ENCODE data around the gene PNO1.

Gene PNO1

GRCh38 chr2:68118816-68119215 is 38.9 kb upstream of the PNO1 start:
- Histone ChIP-seq H3K27ac (no peak overlapping the region), H3K9ac (no peak overlapping the region), H4K20me1 (ENCODE audit: insufficient read depth) (no peaks in the 10 kb centered on the region), H3K4me2 (no peak overlapping the region), H3K27me3 (ENCODE audit: insufficient read depth, low read depth) (no peaks in the 10 kb centered on the region), H2AFZ (ENCODE audit: low read depth) (no peak overlapping the region), H3K79me2 (ENCODE audit: insufficient read depth, low read depth) (no peaks in the 10 kb centered on the region), H3K36me3 (ENCODE audit: insufficient read depth) (no peaks in the 10 kb centered on the region), H3K4me1 (ENCODE audit: low read depth, poor library complexity, severe bottlenecking) (peaks cover 23% of the 10 kb centered on the region), H3K4me3 (IDR thresholded peaks at IDR 0.05; ENCODE audit: insufficient read depth, low read depth, low read length) (no peak overlapping the region)
- TF ChIP-seq, protein P1, sequence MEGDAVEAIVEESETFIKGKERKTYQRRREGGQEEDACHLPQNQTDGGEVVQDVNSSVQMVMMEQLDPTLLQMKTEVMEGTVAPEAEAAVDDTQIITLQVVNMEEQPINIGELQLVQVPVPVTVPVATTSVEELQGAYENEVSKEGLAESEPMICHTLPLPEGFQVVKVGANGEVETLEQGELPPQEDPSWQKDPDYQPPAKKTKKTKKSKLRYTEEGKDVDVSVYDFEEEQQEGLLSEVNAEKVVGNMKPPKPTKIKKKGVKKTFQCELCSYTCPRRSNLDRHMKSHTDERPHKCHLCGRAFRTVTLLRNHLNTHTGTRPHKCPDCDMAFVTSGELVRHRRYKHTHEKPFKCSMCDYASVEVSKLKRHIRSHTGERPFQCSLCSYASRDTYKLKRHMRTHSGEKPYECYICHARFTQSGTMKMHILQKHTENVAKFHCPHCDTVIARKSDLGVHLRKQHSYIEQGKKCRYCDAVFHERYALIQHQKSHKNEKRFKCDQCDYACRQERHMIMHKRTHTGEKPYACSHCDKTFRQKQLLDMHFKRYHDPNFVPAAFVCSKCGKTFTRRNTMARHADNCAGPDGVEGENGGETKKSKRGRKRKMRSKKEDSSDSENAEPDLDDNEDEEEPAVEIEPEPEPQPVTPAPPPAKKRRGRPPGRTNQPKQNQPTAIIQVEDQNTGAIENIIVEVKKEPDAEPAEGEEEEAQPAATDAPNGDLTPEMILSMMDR (conservative IDR thresholded peaks at IDR 0.05; ENCODE audit: low read depth, low read length) = no peak

DNA sequence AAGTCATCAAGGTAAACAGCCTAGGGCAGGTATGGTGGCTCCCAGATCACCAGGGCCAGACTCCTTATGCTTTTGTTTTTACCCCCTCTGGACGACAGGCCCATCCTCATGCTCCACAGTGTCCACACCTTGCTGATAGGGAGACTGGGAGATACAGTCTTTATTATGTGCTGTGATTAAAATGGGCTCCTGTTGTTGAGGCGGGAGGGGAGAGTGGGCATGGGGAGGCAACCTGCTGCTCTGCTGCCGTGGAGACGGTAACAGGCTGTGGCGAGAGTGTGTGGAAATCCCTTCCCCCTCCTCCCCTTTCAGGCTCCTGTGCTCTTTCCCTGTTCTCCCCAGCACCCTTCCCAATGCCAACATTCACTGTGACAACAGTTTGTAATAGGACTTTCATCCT is 38.2 kb upstream of the PNO1 start:
- Histone ChIP-seq H3K27ac (no peak overlapping the region), H3K36me3 (ENCODE audit: insufficient read depth) (no peaks in the 10 kb centered on the region), H3K79me2 (ENCODE audit: insufficient read depth, low read depth) (no peaks in the 10 kb centered on the region), H3K4me2 (no peak overlapping the region), H3K4me3 (IDR thresholded peaks at IDR 0.05; ENCODE audit: insufficient read depth, low read depth, low read length) (no peak overlapping the region), H3K4me1 (ENCODE audit: low read depth, poor library complexity, severe bottlenecking) (peaks cover 23% of the 10 kb centered on the region), H3K27me3 (ENCODE audit: insufficient read depth, low read depth) (no peaks in the 10 kb centered on the region), H4K20me1 (ENCODE audit: insufficient read depth) (no peaks in the 10 kb centered on the region), H2AFZ (ENCODE audit: low read depth) (no peak overlapping the region), H3K9ac (no peak overlapping the region)
- TF ChIP-seq, protein P1 (conservative IDR thresholded peaks at IDR 0.05; ENCODE audit: low read depth, low read length) = no peak

- no peak overlapping the region for H3K9ac ChIP-seq
- H3K36me3 ChIP-seq (ENCODE audit: insufficient read depth) = no peaks in the 10 kb centered on the region
- H3K27ac ChIP-seq = no peak overlapping the region
Measured at GRCh38 chr2:68121873-68122679, 35.6 kb upstream of the PNO1 start.

DNA sequence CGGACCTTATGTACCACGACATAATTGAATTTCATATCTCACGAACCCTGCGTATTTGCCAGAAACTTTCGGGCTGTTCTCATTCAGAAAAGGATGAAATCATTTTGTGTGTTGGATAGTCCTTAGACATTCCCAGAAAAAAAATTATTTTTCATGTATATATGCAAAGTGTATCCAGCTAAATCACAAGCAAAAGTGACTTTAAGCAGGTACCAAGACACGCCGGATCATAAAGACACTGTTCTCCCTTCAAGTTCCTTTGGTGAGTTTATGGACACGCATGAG is 35.1 kb upstream of the PNO1 start:
- Histone ChIP-seq H3K4me2 (peak overlapping the region; percentile 38; the same call in 1 of the 2 replicates), H3K36me3 (ENCODE audit: insufficient read depth) (no peaks in the 10 kb centered on the region), H3K4me1 (ENCODE audit: low read depth, poor library complexity, severe bottlenecking) (peaks cover 24% of the 10 kb centered on the region), H3K79me2 (ENCODE audit: insufficient read depth, low read depth) (no peaks in the 10 kb centered on the region), H4K20me1 (ENCODE audit: insufficient read depth) (no peaks in the 10 kb centered on the region), H3K9ac (no peak overlapping the region), H3K27me3 (ENCODE audit: insufficient read depth, low read depth) (no peaks in the 10 kb centered on the region), H3K27ac (no peak overlapping the region), H3K4me3 (IDR thresholded peaks at IDR 0.05; ENCODE audit: insufficient read depth, low read depth, low read length) (no peak overlapping the region), H2AFZ (ENCODE audit: low read depth) (peak overlapping the region; percentile 18; the same call in 1 of the 2 replicates)
- TF ChIP-seq, protein P1 (conservative IDR thresholded peaks at IDR 0.05; ENCODE audit: low read depth, low read length) = peak; percentile 39

More at GRCh38 chr2:68121873-68122679, 35.6 kb upstream of the PNO1 start:
- H4K20me1 ChIP-seq (ENCODE audit: insufficient read depth) = no peaks in the 10 kb centered on the region
- peak overlapping the region; percentile 38; the same call in 1 of the 2 replicates for H3K4me2 ChIP-seq
- peaks cover 23% of the 10 kb centered on the region for H3K4me1 ChIP-seq (ENCODE audit: low read depth, poor library complexity, severe bottlenecking)
- peak overlapping the region; percentile 18; the same call in 1 of the 2 replicates for H2AFZ ChIP-seq (ENCODE audit: low read depth)
- H3K27me3 ChIP-seq (ENCODE audit: insufficient read depth, low read depth) = no peaks in the 10 kb centered on the region
- H3K79me2 ChIP-seq (ENCODE audit: insufficient read depth, low read depth) = no peaks in the 10 kb centered on the region
- H3K4me3 ChIP-seq (IDR thresholded peaks at IDR 0.05; ENCODE audit: insufficient read depth, low read depth, low read length) = no peak overlapping the region
- TF ChIP-seq, protein P1 (conservative IDR thresholded peaks at IDR 0.05; ENCODE audit: low read depth, low read length) = peak; percentile 99
